NCI-H2081 treated with DMSO at 0.1 percent for 48 hours (cell line): ENCODE measurements around the gene FNDC1.

Source experiments
- DNase-seq: peaks from one replicate; lab custom pipeline; 2025; lab: John Stamatoyannopoulos, UW

Gene FNDC1

DNA sequence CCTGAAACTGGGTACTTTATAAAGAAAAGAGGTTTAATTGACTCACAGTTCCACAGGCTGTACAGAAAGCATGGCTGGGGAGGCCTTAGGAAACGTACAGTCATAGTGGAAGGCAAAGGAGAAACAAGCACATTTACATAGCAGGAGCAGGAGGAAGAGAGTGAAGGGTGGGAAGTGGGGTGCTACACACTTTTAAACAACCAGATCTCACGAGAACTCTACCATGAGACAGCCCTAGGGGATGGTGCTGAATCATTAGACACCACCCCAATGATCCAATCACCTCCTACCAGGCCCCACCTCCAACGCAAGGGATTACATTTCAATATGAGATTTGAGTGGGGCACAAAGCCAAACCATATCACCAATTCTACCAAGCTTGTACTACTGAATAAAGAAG is 7.4 kb upstream of the FNDC1 start:
- DNase-seq: no peak

DNA sequence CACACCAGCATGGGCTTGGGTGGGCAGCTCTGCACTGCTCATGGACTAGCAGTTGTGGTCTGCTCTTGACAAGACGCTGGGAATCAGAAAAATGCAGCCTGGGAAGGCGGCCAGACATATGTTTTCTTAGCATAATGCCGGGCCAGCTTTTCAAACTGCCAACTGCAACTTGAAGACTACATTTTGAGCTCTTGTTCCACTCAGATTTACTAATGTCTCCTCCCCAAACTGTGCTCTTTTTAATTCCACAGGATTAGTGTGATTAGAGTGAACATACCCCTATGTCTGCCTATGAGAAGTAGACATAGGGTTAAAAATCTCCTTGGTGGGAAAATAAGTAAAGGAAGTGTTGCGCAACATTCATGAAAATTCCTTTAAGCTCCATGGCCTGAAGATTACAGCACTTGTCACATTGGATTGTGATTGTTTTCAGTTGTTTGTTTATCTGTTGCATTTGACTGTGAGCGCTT is 5.3 kb upstream of the FNDC1 start:
- no peak for DNase-seq

DNA sequence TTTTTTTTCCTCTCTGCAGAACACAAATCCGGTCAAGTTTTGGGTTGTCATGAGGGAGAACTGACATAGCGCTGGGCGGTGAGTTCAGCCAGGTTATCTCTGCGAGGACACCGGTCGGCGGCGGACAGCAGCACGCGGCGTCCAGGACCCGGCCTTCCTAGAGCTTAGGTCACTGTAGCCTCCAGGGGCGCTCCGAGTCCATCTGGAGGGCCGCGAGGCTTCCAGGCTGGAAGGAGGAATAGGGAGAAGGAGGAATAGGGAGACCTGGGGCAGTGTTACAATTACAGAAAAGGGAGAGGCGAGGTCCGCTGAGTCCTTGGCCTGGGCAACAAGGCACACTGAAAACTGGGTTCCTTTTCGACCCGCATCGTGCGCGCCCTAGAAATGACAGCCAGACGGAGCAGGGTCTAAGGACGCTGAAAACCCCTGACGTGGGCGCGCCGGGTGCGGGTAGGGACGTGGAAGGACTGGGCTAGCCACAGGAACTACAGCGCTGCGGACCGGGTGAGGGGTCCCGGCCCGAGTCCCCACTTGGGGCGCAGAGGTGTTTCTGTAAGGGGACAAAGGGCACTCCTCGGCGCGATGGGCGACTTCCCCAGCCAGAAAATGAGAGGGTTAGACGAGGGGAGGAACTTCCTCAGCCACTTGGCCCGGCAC is 536 bp upstream of the FNDC1 start:
- DNase-seq: no peak

DNA sequence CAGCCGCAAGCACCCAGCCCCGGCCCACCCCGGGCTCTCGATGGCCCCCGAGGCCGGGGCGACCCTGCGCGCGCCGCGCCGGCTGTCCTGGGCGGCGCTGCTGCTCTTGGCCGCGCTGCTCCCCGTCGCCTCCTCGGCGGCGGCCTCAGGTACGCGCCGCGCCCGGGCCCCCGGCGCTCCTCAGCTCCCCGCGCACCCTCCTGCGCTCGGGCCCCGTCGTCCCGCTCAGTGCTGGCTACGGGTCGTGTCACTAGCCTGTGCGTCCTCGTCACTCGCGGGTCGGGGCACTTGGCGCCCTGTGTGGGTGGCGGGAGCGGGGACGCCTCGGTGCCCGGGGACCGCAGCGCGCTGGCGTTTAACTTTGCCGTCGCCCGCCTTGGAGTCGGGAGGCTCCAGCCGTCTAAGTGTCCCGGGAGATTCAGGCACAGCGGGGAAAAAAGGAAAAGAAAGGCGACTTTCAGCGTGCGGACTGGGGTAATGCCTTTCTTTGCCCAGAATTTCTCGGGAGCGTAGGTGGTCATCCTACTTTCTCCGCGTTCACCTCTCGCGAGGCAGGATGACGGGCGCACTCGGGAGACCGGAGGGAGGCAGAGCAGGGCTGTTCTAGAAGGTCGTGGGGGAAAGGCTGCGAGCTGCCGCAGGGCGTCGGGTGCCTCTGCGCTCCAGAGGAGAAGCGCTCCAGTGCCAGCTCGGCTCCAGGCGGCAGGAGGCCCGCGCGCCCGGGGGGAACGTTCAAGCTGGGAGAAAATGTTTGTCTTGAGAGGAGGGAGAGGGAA is 545 bp downstream of the FNDC1 start:
- DNase-seq: no peak

DNA sequence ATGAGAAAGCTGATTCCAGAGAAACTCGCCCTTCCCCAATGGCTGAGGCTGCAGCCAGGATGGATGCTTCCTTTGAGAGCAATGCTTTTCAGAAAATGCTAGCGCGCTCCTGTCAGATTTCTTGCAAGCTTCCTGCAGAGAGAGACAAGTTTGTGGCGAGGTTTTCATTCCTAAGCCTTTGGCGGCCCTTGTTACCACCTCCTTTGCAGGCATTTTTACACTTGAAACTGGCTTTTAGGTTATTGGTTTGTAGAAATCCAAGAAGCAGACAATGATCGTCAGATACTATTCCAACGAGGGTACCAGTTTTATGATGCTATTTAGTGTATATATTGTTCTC is 1.1 kb downstream of the FNDC1 start:
- no peak for DNase-seq

DNA sequence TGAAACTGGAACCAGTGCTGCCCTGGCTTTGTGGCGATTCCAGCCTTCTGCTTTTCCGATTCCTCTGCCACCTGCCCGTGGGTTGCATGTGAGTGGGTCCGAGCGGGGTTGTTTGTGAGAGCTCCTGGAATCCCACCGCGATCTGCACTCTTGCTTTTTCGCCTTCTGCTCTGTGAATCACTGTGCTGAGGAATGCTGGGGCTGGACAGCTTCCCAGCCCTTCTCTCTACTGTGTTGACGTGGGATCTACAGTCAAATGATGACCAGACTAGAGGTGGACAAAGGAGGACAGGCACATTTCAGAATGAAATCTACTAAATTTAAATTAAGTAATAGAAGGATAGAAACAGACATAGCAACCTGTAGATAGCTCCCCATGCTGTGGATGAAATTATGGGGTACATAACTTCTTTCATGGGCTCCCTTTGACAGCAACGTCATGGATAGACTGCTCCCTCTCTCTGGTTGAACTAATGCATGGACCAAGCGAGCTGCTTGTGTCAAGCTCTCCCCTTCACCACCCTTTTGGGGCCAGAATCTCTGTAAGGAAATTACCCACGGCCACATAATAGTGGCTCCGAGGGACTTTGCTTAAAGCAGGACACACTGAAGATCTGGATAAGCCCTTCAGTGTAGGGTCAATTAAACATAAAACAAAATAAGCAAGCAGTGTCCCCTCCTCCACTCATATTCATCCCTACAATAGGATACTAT is 2.0 kb downstream of the FNDC1 start:
- DNase-seq: no peak

DNA sequence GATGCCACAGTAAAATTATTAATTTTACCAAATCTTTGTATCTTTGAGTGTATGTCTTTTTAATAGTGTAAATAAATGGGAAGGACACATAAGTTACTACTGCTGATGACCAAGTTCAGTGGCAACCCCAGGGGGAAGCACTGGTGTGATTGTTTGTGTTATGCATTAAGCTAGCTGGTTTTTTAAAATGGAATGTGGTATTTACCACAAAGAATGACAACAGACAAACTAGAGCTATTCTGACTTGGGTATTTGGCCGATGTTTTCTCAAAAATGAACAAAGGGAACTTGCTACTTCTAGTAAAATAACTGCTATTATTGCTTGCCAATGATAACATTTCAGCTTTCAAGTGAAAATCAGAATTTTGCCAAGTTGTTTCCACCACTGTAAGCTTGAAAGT is 2.9 kb downstream of the FNDC1 start:
- no peak for DNase-seq

DNA sequence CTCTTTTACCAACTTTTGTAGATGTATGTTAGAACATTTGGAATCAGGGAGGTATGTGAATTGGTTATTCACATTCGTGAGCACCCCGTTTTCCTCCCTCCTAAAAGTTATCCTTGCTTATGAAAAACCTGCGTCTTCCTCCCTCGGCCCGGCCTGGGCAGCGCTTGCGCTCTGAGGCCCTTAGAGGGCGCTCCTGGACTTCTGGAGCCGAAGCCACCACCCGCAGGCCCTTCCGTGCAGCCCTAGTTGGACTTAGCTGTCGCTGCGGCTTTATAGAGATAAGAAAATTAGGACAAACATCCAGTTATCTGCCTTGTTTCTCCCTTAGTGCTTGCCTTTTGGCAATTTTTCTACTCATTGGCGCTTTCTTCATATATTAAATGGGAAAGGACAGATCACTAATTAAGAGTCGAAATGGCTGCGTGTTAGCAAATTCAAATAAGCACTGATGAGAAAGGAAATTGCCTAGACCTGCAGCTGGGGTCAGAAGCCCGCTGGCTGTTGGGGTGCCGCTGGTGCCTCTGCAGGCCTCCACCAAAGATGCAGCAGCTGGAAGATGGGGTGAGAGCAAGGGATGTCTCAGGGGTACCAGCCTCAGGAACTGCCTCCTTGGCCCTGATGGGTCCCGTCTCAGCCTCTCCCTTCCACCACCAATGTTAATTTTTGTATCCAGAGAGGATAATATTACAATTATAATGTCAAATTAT is 5.2 kb downstream of the FNDC1 start:
- no peak for DNase-seq

DNA sequence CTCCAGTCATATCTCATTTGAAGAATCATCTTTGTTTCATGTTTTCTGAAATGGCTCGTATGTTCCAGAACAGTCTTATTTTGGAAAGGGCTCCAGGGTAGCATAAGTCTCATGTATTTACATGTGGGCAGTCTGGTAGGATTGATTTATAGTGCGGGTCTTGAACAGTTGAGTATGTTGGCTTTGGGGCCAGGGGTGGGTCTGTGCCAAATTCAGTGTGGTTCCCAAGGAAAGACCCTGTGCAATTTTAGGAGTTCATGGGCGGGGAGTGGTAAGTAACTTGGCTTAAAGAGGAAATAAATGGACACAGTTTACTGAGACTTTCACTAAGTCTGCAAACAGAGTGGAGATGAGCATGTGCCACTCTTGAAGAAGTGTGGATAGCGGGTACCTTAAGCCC is 7.7 kb downstream of the FNDC1 start:
- no peak for DNase-seq

DNA sequence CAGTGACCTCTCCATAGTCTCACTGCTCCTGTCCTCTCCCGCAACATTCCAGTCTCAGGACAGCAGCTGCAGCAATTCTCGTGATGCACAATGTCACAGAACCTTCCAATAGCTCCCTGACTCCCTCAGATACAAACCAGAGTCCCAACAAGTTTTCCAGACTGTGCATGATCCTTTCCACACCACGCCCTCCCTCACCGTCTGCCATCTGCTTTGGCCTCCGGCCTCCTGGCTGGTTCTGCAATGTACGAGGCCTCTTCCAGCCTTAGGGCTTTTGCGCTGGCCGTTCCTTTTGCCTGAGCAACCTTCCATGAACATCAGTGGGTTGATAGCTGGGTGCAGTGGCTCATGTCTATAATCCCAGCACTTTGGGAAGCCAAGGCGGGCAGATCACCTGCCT is 9.6 kb downstream of the FNDC1 start:
- DNase-seq: no peak

DNA sequence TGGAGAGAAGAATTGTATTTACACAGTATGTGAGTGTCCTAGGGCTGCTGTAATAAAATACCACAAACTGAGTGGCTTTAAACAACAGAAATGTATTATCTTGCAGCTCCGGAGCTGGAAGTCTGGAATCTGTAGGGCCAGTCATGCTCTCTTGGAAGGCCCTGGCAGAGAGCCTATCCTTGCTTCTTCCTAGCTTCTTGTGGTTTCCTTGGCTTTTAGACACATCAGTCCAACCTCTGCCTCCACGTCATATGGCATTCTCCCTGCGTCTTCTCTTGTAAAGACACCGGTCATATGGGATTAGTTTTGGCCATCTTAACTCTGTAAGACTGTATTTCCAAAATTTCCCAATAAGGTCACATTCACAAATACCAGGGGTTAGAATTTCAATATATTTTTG is 10.8 kb downstream of the FNDC1 start:
- DNase-seq: no peak

DNA sequence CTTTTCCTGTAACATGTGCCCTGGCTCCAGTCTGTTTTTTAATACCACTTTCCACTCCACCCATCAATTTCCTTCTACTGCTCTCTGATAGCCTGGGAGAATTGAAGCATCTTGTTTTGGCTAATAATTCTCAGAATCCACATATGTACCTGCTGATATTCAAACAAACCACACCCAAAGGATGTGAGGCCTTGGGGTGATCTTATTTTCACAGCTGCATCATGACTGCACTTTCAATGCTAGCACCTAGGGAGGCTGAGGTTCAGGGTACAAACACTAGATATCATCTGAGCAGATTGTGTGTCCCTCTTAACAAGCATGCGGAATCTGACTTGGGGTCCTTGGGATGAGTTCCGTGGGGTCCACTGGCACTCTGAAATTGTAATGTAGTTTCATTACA is 12.7 kb downstream of the FNDC1 start:
- no peak for DNase-seq

DNA sequence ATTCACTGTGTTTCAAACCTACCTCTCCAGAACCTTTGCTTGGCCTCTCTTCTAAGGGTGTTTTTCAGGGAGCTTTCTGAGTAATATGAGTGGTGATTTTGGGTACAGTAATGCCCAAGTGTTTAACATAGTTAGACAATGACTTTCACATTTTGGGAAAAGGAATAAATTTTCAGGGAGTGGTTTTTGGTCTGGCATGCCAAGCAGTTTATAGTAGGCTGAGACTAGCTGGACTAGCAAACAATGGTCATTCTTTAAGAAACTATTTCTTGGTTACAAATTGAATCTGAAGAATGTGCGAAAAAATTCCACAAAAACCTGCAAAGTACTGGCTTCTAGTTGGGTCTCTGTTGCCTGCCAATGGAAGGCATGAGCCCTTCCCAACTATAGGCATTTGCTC is 15.4 kb downstream of the FNDC1 start:
- DNase-seq: no peak

DNA sequence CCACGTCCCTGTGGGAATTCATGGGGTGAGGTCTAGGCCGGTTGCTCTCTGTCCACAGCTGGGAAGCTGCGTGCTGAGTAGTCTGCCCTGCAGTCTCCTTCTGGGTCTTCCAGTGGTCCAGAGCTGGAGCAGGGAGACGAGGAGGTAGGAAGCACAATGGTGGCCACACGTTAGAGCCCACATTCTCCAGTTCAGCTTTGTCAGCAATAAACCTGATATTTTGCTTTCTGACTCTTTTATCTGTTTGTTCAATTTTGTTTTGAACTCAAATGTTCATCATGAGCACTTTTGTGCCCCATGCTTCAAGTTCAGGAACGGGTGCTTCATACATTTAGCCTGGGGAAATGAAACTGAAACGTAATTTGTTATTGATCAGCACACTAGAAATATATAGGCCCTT is 21.3 kb downstream of the FNDC1 start:
- no peak for DNase-seq

DNA sequence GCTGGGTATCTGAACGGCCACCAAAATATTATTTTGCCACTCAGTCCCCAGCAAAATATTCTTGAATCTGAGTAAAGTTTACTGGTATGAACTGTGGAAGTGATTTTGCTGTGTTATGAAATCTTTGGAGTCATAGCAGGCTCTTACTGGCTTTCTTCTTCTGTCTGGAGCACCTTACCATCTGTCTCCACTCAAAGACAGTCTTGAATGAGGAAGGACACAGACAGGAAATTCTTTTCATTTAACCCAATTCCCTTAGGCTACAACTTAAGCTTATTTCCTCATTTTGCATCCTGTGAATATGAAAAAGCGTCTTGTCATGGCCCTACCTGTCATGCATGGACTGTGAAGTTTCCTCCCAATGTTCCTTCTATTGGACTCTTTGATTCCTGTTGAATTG is 24.7 kb downstream of the FNDC1 start:
- DNase-seq: no peak

DNA sequence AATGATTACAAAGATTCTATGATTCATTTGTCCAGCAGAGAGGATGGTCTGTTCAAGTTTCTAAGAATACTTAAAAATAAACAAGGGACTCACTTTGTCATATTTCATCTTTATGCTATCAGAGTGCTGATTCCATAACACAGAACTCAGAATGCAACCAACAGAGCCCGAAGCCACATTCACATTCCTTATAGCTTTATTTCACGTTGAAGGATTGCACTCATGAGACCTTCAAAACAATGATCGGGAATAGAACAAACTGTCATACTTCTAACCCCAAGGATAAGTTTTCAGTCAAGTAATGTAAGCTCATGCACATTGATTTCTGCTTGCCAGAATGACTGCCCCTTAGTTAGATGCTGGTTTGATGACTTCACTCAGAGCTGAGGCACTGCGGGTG is 25.2 kb downstream of the FNDC1 start:
- DNase-seq: no peak

DNA sequence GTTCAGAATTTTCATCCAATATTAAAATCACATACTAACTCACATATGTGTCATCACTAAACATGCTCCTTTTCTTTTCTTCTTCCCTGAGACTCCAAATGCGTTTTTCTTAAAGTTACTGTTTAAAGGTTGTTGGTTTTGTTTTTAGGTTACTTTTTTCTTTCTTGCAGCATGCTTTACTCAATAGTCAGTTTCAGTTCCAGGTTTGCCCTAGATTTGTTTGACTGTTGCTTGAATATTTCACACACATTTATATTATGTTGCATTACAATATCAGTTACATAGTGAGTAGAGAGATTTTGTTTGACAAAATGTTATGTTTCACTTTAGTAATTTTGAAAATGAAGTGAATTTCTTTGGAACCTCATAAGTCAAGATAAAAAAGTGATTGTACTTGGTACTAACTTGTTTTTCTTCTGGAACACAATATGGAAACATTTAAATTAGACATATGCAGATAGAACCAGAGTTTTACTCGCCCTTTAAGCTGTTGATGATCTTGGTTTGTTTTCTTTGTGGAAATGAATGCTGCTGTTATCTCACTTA is 27.3 kb downstream of the FNDC1 start:
- DNase-seq: no peak

DNA sequence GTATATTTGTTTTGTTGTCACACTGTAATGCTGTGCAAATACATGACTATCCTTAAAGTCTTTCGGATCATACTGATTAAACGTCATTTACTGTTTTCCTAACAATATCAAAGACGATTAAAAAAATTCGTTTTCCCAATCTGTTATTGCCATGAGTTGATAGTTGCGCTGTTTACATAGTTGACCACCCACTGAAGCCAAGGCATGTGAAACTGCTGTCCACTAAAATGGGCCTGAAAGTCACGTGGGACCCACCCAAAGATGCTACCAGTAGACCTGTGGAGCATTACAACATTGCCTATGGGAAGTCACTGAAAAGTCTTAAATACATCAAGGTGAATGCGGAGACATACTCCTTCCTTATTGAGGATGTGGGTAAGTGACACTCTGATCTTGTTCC is 28.1 kb downstream of the FNDC1 start:
- DNase-seq: no peak

DNA sequence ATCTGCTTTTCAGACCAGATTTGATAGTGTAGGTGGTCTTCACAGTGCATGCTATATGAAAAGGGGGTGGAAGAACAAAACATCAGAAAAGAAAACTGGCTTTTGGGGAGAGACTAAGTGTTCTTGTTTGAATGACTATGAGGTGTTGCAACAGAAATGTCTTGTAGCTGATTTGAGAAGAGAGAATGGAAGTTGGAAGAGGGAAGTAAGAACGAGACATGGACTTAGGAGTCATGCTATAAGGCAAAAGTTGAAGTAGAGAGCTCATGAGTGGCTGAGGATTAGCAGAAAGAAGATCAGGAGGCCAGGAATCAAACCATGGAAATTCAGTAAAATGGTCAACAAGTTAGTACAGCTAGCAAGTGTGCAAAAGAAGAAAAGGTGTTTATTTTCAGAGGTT is 32.1 kb downstream of the FNDC1 start:
- no peak for DNase-seq

DNA sequence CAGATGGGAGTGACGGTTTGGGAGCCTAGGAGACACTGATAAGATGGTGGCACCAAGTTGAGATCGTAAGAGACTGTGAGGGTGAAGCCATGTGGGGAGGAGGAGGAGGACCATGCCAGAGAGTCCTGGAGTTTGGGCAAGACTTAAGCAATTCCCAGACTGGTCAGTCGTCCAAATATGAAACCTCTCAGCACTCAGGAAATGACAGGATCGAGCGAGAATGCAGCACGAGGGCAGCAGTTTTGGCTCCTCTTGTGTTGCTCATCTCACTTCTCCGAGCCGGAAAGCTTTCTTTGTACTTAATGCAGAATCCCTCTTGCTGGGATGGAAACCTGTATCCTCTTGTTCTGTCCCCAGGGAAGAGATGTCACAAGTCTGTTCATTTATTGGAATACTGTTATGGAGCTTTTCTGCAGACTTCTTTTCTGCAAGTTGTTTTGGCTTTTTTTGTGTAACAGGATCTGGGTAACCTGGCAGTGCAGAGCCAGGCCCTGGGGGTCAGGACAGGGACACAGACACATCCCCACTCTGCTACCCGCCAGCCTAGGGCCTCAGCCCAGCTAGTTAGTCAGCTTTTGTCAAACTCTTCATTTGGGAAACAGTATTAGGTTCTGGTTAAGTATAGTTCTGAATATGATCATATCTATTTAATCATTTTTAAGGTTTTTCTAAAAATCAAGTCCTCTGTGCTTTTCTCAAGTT is 34.3 kb downstream of the FNDC1 start:
- DNase-seq: no peak

DNA sequence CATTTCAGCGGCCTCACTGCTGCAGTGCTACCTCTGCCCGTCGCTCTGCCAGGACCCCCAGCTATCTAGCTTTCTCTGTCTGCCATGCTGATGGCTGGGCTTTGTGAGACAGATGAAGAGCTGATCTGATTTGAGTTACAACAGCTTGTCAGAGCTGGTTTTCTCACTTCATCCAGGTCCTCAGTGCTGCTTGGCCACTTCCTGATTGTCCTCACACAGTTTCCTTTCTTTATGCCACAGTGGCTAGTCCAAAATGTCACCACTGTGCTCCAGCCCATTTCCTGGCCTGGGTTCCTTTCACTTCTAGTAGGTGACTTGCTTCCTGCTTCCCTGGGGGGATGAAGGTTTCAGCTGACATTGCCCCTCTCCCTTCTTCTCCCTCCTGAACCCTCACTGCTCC is 35.4 kb downstream of the FNDC1 start:
- no peak for DNase-seq

DNA sequence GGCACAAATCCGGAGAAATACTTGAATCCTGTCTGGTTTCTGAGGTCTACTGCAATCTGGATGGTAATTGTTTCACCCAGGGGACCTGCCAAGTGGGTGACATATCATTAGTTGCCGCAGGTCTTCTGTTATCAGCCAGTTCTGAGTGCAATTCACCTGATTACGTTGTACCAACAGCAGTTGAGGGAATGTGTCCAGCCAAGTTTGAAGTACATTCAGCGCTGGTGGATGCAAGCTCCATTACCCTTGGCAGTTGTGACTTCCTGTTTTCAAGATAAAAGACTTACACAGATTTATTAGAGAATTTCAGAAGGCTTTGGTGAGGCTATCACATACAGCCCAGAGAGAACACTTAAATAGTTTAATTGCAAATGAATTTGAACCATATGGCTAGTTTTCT is 42.8 kb downstream of the FNDC1 start:
- DNase-seq: no peak
